Sigmoid colon (tissue), 7 donors: ENCODE measurements around the gene MPPE1. TPM values are rescaled to one million over a fixed set of nuclear protein-coding genes. Genes with fewer than 3 reads are reported as not detected.

Experiments used
- DNase-seq: peaks from one replicate; pipeline ENCODE4 v3.0.0-alpha.2; 2019
- H3K27ac ChIP-seq, 4 donors: fragments of 200-600 bp; sonication (generic); one replicate each; pipeline ENCODE4 v1.5.1; 2016 to 2019; ENCODE audit warnings: mild to moderate bottlenecking in 1 of 4
- H3K27me3 ChIP-seq, 3 donors: fragments of 200-600 bp; sonication (generic); one replicate each; pipeline ENCODE4 v1.5.1; 2019; ENCODE audit warnings: mild to moderate bottlenecking in 1 of 3
- H3K36me3 ChIP-seq, 4 donors: fragments of 200-600 bp; sonication (generic); one replicate each; pipeline ENCODE4 v1.5.1; 2016 to 2019
- H3K4me1 ChIP-seq, 4 donors: fragments of 200-600 bp; sonication (generic); one replicate each; pipeline ENCODE4 v1.5.1; 2017 to 2019
- H3K4me3 ChIP-seq, 4 donors: fragments of 200-600 bp; sonication (generic); one replicate each; pipeline ENCODE4 v1.5.1; 2017 to 2019; ENCODE audit warnings: mild to moderate bottlenecking in 2 of 4, moderate library complexity in 1 of 4
- H3K9me3 ChIP-seq, 4 donors: fragments of 200-600 bp in 3 of 4; sonication (generic) in 3 of 4; one replicate each; pipeline versions ENCODE4 v1.5.1 to v1.6.1; 2013 to 2019
- CTCF ChIP-seq, 4 experiments: fragments of 450-650 bp in 3 of 4; fragments of 200-600 bp in 1 of 4; IDR thresholded peaks; one replicate each; pipeline ENCODE4 v1.5.1; 2016 to 2019; ENCODE audit warnings: antibody characterized with exemption in 4 of 4, mild to moderate bottlenecking in 3 of 4, moderate library complexity in 2 of 4
- EP300 ChIP-seq, 4 donors: sonication (generic); formaldehyde crosslinking; IDR thresholded peaks; one replicate each; pipeline ENCODE4 v1.6.1; 2017; ENCODE audit warnings: antibody characterized with exemption in 4 of 4
- POLR2A ChIP-seq, 2 donors: fragments of 450-650 bp; IDR thresholded peaks; one replicate each; pipeline ENCODE4 v1.6.1; 2016; ENCODE audit warnings: antibody characterized with exemption in 2 of 2, mild to moderate bottlenecking in 2 of 2, moderate library complexity in 2 of 2
- POLR2AphosphoS5 ChIP-seq, 4 donors: sonication (generic); formaldehyde crosslinking; IDR thresholded peaks; one replicate each; pipeline ENCODE4 v1.6.1; 2017; ENCODE audit warnings: antibody characterized with exemption in 4 of 4
- WGBS, 2 donors: extraction: QIAGEN DNeasy Blood & Tissue Kit; methylation state at CpG; one replicate each; pipeline ENCODE4 v1.1.7; 2013; 5-methylcytosine and 5-hydroxymethylcytosine counted together
- intact Hi-C: fragments of 100-400 bp; cut with DNase I; formaldehyde crosslinking; loops from one replicate; pipeline ENCODE4 v1.15.1; 2023
- polyA plus RNA-seq, 3 donors: library from polyadenylated mRNA; stranded (reverse); fragments of 200-250 nt; gene quantifications; one replicate each; pipeline ENCODE4 v1.2.3, GENCODE V29; 2013
- total RNA-seq, 4 donors: library from RNA; depleted of rRNA; stranded (reverse); fragments of >200 nt; gene quantifications; one replicate each; pipeline ENCODE4 v1.1.0, GENCODE V29; 2016
- donor health status: healthy with polysubstance abuse.
- donor health status: Bipolar disorder and iron deficiency.
- donor health status: healthy.

MPPE1 gene
- 10 to 100 TPM; 16.4 to 32.7 (median 22.1) TPM for total RNA-seq
- 10 to 100 TPM; 19.4 to 34.6 (median 24.0) TPM for polyA plus RNA-seq

- H3K4me1 ChIP-seq: peaks cover 0 to 19% (median 18%) of the 10 kb centered on the region in 4 donors
- TF ChIP-seq POLR2AphosphoS5 (IDR thresholded peaks at IDR 0.05): peak; percentile 88 to 98 (median 94)
- no peak for TF ChIP-seq CTCF (IDR thresholded peaks at IDR 0.05)
- TF ChIP-seq POLR2A (IDR thresholded peaks at IDR 0.05): peak; percentile 90 to 92
- H3K9me3 ChIP-seq: no peaks in the 10 kb centered on the region
- DNase-seq: peak; percentile 94
- H3K27me3 ChIP-seq: no peaks in the 10 kb centered on the region
- intact Hi-C loops: loop anchor here (1.0 to 5.0 kb wide), 4 partner anchors 39 to 220 kb away; partner anchors contain the start of gene GNAL
- peaks cover 0 to 12% (median 2%) of the 10 kb centered on the region in 4 donors for H3K36me3 ChIP-seq
- peak within 1 kb of the TSS; percentile 95 to 99 (median 98) for H3K27ac ChIP-seq
- 0 to 1% methylated on average over 106 of the region's 106 CpGs for WGBS, 2 donors
- H3K4me3 ChIP-seq: peak within 1 kb of the TSS; percentile 64 to 88 (median 75)
Observed at GRCh38 chr18:11908182-11909060, at the start of gene MPPE1. TSS of gene MPPE1 (minus strand) at chr18:11908317. CDS start at chr18:11897264, 11,053 bp downstream.

GRCh38 chr18:11957636-11958035 lies 49.5 kb upstream of the MPPE1 start:
- Histone ChIP-seq H3K4me3 (no peak overlapping the region), H3K4me1 (peaks cover 0 to 30% (median 15%) of the 10 kb centered on the region in 4 donors), H3K9me3 (peaks cover 0 to 3% (median 0%) of the 10 kb centered on the region in 4 donors), H3K27me3 (no peaks in the 10 kb centered on the region), H3K36me3 (no peaks in the 10 kb centered on the region), H3K27ac (no peak overlapping the region)
- intact Hi-C loops: no loop called here
- WGBS, 2 donors: 55 to 76% methylated on average over 2 of the region's 2 CpGs
- TF ChIP-seq EP300 (IDR thresholded peaks at IDR 0.05) (no peak), CTCF (IDR thresholded peaks at IDR 0.05) (no peak), POLR2AphosphoS5 (IDR thresholded peaks at IDR 0.05) (no peak), POLR2A (IDR thresholded peaks at IDR 0.05) (no peak)
- DNase-seq: no peak

DNA sequence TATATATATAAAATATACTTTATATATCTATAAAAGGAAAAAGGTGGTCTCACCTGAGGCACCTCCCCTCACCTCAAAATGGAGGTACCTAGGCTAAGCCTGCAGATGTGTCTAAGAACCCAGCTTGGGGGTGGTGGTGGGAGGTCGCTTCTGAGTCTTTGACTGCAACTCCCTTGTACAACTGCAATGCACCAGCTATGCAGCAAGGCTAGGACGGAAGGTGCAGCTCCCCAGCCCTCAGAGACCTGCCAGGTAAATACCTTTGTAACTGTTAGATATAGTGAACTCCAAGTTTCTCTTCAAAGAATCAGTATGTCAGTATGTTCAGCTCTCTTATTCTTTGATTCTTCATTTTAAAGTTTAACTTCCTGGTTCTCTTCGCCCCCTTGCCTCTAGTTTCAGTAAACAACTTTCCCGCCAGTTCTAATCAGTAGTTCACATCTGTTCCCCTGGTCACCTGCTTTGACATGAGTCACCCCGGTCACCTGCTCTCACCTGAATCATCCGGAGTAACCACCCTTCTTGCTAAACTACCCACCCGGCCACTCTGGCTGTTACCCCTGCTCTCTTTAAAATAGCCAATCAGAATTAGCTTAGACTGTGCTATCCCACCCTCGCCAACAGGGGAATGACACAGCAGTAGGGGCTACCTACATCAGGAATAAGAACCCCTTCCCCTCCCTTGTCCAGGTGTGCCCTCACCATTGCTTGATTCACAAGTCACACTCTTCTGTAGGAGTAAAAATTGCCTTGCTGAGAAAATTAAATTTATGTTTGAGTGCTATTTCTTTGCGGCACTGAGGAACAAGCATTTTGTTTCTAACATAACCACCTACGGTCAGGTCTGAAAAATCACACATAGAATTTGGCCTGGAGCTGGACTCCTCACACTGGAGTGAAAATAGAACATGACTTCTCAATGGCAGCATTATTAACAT lies 48.5 kb upstream of the MPPE1 start:
- Histone ChIP-seq H3K36me3 (no peaks in the 10 kb centered on the region), H3K4me1 (peaks cover 0 to 24% (median 14%) of the 10 kb centered on the region in 4 donors), H3K4me3 (no peak overlapping the region), H3K9me3 (peaks cover 0 to 3% (median 0%) of the 10 kb centered on the region in 4 donors), H3K27ac (peak overlapping the region in 1 of 4 donors; percentile 78), H3K27me3 (no peaks in the 10 kb centered on the region)
- DNase-seq: no peak
- no peak for TF ChIP-seq EP300 (IDR thresholded peaks at IDR 0.05)
- TF ChIP-seq POLR2AphosphoS5 (IDR thresholded peaks at IDR 0.05): no peak
- no peak for TF ChIP-seq CTCF (IDR thresholded peaks at IDR 0.05)
- no peak for TF ChIP-seq POLR2A (IDR thresholded peaks at IDR 0.05)
- WGBS, 2 donors: 88% methylated on average over 10 of the region's 10 CpGs
- intact Hi-C loops: no loop called here

- H3K4me3 ChIP-seq: no peak overlapping the region
- peak; percentile 89 for DNase-seq
- 55 to 64% methylated on average over 8 of the region's 8 CpGs for WGBS, 2 donors
- peaks cover 0 to 24% (median 14%) of the 10 kb centered on the region in 4 donors for H3K4me1 ChIP-seq
- intact Hi-C loops: no loop called here
- H3K9me3 ChIP-seq: peaks cover 0 to 3% (median 0%) of the 10 kb centered on the region in 4 donors
- no peaks in the 10 kb centered on the region for H3K36me3 ChIP-seq
- no peaks in the 10 kb centered on the region for H3K27me3 ChIP-seq
- TF ChIP-seq EP300 (IDR thresholded peaks at IDR 0.05): no peak
- TF ChIP-seq POLR2A (IDR thresholded peaks at IDR 0.05): no peak
- peak; percentile 16 to 38 (median 18) for TF ChIP-seq POLR2AphosphoS5 (IDR thresholded peaks at IDR 0.05)
- no peak for TF ChIP-seq CTCF (IDR thresholded peaks at IDR 0.05)
- peak overlapping the region; percentile 70 to 88 (median 78) for H3K27ac ChIP-seq
Observed at GRCh38 chr18:11955239-11956029, 47.3 kb upstream of the MPPE1 start.
